ENCODE results near the gene ADAMTS14.

DNA sequence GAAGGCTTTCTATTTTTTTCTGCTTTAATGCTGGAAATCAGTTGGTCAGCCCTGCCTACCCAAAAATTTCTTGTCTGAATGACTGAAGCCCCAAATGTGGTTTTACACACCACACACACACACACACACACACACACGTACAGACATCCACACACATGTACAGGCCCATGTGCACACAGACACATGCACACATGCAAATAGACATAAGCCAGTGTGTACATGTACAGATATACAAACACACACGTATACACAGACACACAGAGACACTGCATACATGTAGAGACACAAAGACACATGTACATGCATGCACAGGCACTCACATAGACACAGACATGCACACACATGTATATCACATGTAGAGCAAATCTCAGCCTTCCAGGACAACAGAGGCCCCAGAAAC is 58.6 kb downstream of the ADAMTS14 start:
- no peak for TF ChIP-seq CTCF (conservative IDR thresholded peaks at IDR 0.05)
- TF ChIP-seq EZH2 (IDR thresholded peaks at IDR 0.05; ENCODE audit: low read depth) = no peak
